Neuronal stem cell (in vitro differentiated cells): Measurements from ENCODE around the gene EVI5L.

Source experiments
- DNase-seq: peaks from one replicate; pipeline ENCODE4 v3.0.0-alpha.2; 2013; ENCODE audit warnings: low spot score
- H2AFZ ChIP-seq: one replicate; pipeline ENCODE4 v1.6.1; 2013; ENCODE audit warnings: mild to moderate bottlenecking, low read length, inconsistent platforms
- H2AK5ac ChIP-seq: 2 replicates; pipeline ENCODE4 v1.6.1; 2013; ENCODE audit warnings: low read depth, mild to moderate bottlenecking, inconsistent platforms, low read length, moderate library complexity, mixed read lengths
- H2BK120ac ChIP-seq: 2 replicates; pipeline ENCODE4 v1.6.1; 2013; ENCODE audit warnings: low read depth, mild to moderate bottlenecking, inconsistent platforms, low read length, moderate library complexity, mixed read lengths
- H2BK12ac ChIP-seq: one replicate; pipeline ENCODE4 v1.6.1; 2013; ENCODE audit warnings: low read length, inconsistent platforms
- H2BK15ac ChIP-seq: 2 replicates; pipeline ENCODE4 v1.6.1; 2013; ENCODE audit warnings: mild to moderate bottlenecking, low read length, inconsistent platforms, mixed read lengths
- H2BK5ac ChIP-seq: one replicate; pipeline ENCODE4 v1.6.1; 2013; ENCODE audit warnings: inconsistent platforms, mild to moderate bottlenecking, low read length, moderate library complexity
- H3K14ac ChIP-seq: one replicate; pipeline ENCODE4 v1.6.1; 2013; ENCODE audit warnings: low read length, inconsistent platforms
- H3K18ac ChIP-seq: 2 replicates; pipeline ENCODE4 v1.6.1; 2013; ENCODE audit warnings: low read length, inconsistent platforms
- H3K23ac ChIP-seq: 2 replicates; pipeline ENCODE4 v1.6.1; 2013; ENCODE audit warnings: low read depth, mild to moderate bottlenecking, mixed read lengths, low read length, inconsistent platforms; ENCODE audit not compliant: poor library complexity
- H3K27ac ChIP-seq: replicated peaks from 3 replicates; pipeline ENCODE4 v1.5.1; 2013; ENCODE audit warnings: low read length, inconsistent platforms
- H3K27me3 ChIP-seq, 3 experiments: 2 replicates each; pipeline ENCODE4 v1.6.1; 2013; ENCODE audit warnings: low read length in 3 of 3, mild to moderate bottlenecking in 2 of 3, inconsistent platforms in 1 of 3, low read depth in 1 of 3, mixed read lengths in 1 of 3, moderate library complexity in 1 of 3; ENCODE audit not compliant: control insufficient read depth in 3 of 3, insufficient read depth in 3 of 3
- H3K36me3 ChIP-seq, 2 donors: replicated peaks in 1 of 2; 2 replicates each; pipeline ENCODE4 v1.6.1; 2013; ENCODE audit warnings: low read length in 2 of 2; ENCODE audit not compliant: control insufficient read depth in 2 of 2, insufficient read depth in 2 of 2
- H3K4ac ChIP-seq: 2 replicates; pipeline ENCODE4 v1.6.1; 2013; ENCODE audit warnings: inconsistent platforms, mild to moderate bottlenecking, low read length, moderate library complexity
- H3K4me1 ChIP-seq, 2 donors: 1 replicate in 1 of 2; 2 replicates in 1 of 2; pipeline ENCODE4 v1.6.1; 2013; ENCODE audit warnings: low read length in 2 of 2, low read depth in 1 of 2; ENCODE audit not compliant: control insufficient read depth in 2 of 2, insufficient read depth in 1 of 2
- H3K4me2 ChIP-seq: one replicate; pipeline ENCODE4 v1.6.1; 2013; ENCODE audit warnings: mild to moderate bottlenecking, low read length, inconsistent platforms; ENCODE audit not compliant: insufficient read depth, poor library complexity, severe bottlenecking
- H3K4me3 ChIP-seq, 2 donors: 2 replicates each; pipeline ENCODE4 v1.5.1; 2013; ENCODE audit warnings: low read length in 2 of 2, mild to moderate bottlenecking in 2 of 2, inconsistent platforms in 1 of 2, moderate library complexity in 1 of 2
- H3K79me1 ChIP-seq: one replicate; pipeline ENCODE4 v1.6.1; 2013; ENCODE audit warnings: low read depth, mild to moderate bottlenecking, inconsistent platforms, low read length, moderate library complexity
- H3K9ac ChIP-seq: one replicate; pipeline ENCODE4 v1.6.1; 2013; ENCODE audit warnings: mild to moderate bottlenecking, low read depth, low read length, inconsistent platforms; ENCODE audit not compliant: poor library complexity
- H3K9me3 ChIP-seq, 2 donors: replicated peaks in 1 of 2; 2 replicates each; pipeline versions ENCODE3 to v1.6.1; 2013; ENCODE audit warnings: low read length in 2 of 2, mild to moderate bottlenecking in 2 of 2, inconsistent platforms in 1 of 2, low read depth in 1 of 2, mixed read lengths in 1 of 2, moderate library complexity in 1 of 2; ENCODE audit not compliant: control insufficient read depth in 2 of 2, insufficient read depth in 1 of 2
- H4K8ac ChIP-seq: one replicate; pipeline ENCODE4 v1.6.1; 2013; ENCODE audit warnings: low read depth, mild to moderate bottlenecking, inconsistent platforms, low read length, moderate library complexity
- H4K91ac ChIP-seq: one replicate; pipeline ENCODE4 v1.6.1; 2013; ENCODE audit warnings: low read length, low read depth, mild to moderate bottlenecking, inconsistent platforms; ENCODE audit not compliant: poor library complexity
- WGBS, 2 donors: extraction: QIAGEN DNeasy Blood & Tissue Kit; methylation state at CpG; one replicate each; pipeline ENCODE4 v1.1.7; 2013; ENCODE audit warnings: missing lambda C conversion rate in 2 of 2, mixed read lengths in 1 of 2; ENCODE audit not compliant: insufficient read length in 2 of 2, insufficient replicate concordance in 1 of 2; ENCODE audit errors: extremely low coverage in 2 of 2; 5-methylcytosine and 5-hydroxymethylcytosine counted together

Gene EVI5L

GRCh38 chr19:7806234-7806633 lies 23.8 kb upstream of the EVI5L start:
- Histone ChIP-seq H2BK120ac (no peak overlapping the region), H4K8ac (no peak overlapping the region), H2BK15ac (no peak overlapping the region), H3K9ac (no peak overlapping the region), H3K36me3 (no peaks in the 10 kb centered on the region), H3K27ac (no peak overlapping the region), H3K27me3 (no peaks in the 10 kb centered on the region), H2AFZ (no peak overlapping the region), H2BK12ac (no peak overlapping the region), H3K23ac (no peak overlapping the region), H4K91ac (no peak overlapping the region), H2AK5ac (no peak overlapping the region), H3K18ac (no peak overlapping the region), H3K9me3 (peaks cover under 1 to 2% of the 10 kb centered on the region in 2 donors), H3K4ac (no peak overlapping the region), H3K14ac (no peak overlapping the region), H3K79me1 (peaks cover 1% of the 10 kb centered on the region), H3K4me1 (no peaks in the 10 kb centered on the region), H3K4me3 (no peak overlapping the region), H3K4me2 (no peak overlapping the region), H2BK5ac (no peak overlapping the region)
- no CpG with 5 or more reads among the region's 3 CpGs for WGBS, 2 donors
- no peak for DNase-seq

GRCh38 chr19:7806876-7807275 lies 23.1 kb upstream of the EVI5L start:
- H3K27me3 ChIP-seq, result no peaks in the 10 kb centered on the region
- H2AFZ ChIP-seq, result no peak overlapping the region

DNA sequence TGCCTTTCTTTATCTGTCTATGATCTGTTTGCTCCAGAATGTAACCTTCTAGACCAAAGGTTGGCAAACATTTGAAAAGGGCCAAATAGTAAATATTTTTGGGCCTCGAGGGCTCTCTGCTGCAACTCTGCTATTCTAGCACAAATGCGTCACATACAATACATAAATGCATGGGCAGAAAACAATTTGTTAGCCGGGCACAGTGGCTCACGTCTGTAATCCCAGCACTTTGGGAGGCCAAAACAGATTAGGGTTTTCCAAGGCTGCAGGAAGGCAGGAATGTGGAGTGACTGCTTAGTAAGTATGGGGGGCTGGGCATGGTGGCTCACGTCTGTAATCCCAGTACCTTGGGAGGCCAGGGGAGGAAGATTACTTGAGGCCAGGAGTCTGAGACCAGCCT lies 21.9 kb upstream of the EVI5L start:
- Histone ChIP-seq H3K4me3 (no peak overlapping the region), H3K23ac (no peak overlapping the region), H3K79me1 (peaks cover 1% of the 10 kb centered on the region), H3K27ac (no peak overlapping the region), H3K14ac (no peak overlapping the region), H3K36me3 (no peaks in the 10 kb centered on the region), H3K4ac (no peak overlapping the region), H4K8ac (no peak overlapping the region), H3K9me3 (peaks cover 0 to 4% of the 10 kb centered on the region in 2 donors), H4K91ac (no peak overlapping the region), H3K9ac (no peak overlapping the region), H2AFZ (no peak overlapping the region), H3K4me1 (no peaks in the 10 kb centered on the region), H3K4me2 (no peak overlapping the region), H2BK12ac (no peak overlapping the region), H2BK120ac (no peak overlapping the region), H3K27me3 (no peaks in the 10 kb centered on the region), H2BK15ac (no peak overlapping the region), H2AK5ac (no peak overlapping the region), H3K18ac (no peak overlapping the region), H2BK5ac (no peak overlapping the region)
- no CpG with 5 or more reads among the region's 5 CpGs for WGBS, 2 donors
- DNase-seq, result no peak

More at GRCh38 chr19:7806876-7807275, 23.1 kb upstream of the EVI5L start:
- Histone ChIP-seq H3K23ac (no peak overlapping the region), H3K36me3 (no peaks in the 10 kb centered on the region), H3K4me1 (no peaks in the 10 kb centered on the region), H3K9me3 (peaks cover 0 to 4% of the 10 kb centered on the region in 2 donors), H3K79me1 (peaks cover 1% of the 10 kb centered on the region), H4K91ac (no peak overlapping the region), H3K14ac (no peak overlapping the region), H2BK5ac (no peak overlapping the region), H2BK12ac (no peak overlapping the region), H3K4ac (no peak overlapping the region), H2BK120ac (no peak overlapping the region), H3K4me2 (no peak overlapping the region), H3K18ac (no peak overlapping the region), H3K9ac (no peak overlapping the region), H4K8ac (no peak overlapping the region), H2AK5ac (no peak overlapping the region), H3K27ac (no peak overlapping the region), H2BK15ac (no peak overlapping the region), H3K4me3 (no peak overlapping the region)
- WGBS, 2 donors, result no CpG with 5 or more reads among the region's 9 CpGs
- DNase-seq, result no peak

- no peak overlapping the region for H3K23ac ChIP-seq
- H4K91ac ChIP-seq, result no peak overlapping the region
- H2AFZ ChIP-seq, result no peak overlapping the region
- H3K4me3 ChIP-seq, result no peak overlapping the region
- no peak overlapping the region for H3K14ac ChIP-seq
- H2BK12ac ChIP-seq, result no peak overlapping the region
- no peak overlapping the region for H3K18ac ChIP-seq
- no peak overlapping the region for H3K27ac ChIP-seq
- H2BK15ac ChIP-seq, result no peak overlapping the region
- no peak overlapping the region for H3K9ac ChIP-seq
- no peak overlapping the region for H3K4ac ChIP-seq
- H4K8ac ChIP-seq, result no peak overlapping the region
- H2BK5ac ChIP-seq, result no peak overlapping the region
- H2BK120ac ChIP-seq, result no peak overlapping the region
- no CpG with 5 or more reads among the region's 2 CpGs for WGBS, 2 donors
- H3K4me2 ChIP-seq, result no peak overlapping the region
- peaks cover 3 to 4% of the 10 kb centered on the region in 2 donors for H3K9me3 ChIP-seq
- DNase-seq, result no peak
- H3K36me3 ChIP-seq, result no peaks in the 10 kb centered on the region
- no peaks in the 10 kb centered on the region for H3K4me1 ChIP-seq
- H2AK5ac ChIP-seq, result no peak overlapping the region
- peaks cover 1% of the 10 kb centered on the region for H3K79me1 ChIP-seq
- no peaks in the 10 kb centered on the region for H3K27me3 ChIP-seq
Measured at GRCh38 chr19:7811989-7812388, 18.0 kb upstream of the EVI5L start.
